ENCODE measurements around the gene NCF4. TPM values are rescaled to one million over a fixed set of nuclear protein-coding genes. Genes with fewer than 3 reads are reported as not detected.

The NCF4 gene
- total RNA-seq, 5 donors from 2014 or later (not counting 1 experiment from before 2014, with no cell fraction given): 8.0 to 23.6 (median 15.9) TPM

DNA sequence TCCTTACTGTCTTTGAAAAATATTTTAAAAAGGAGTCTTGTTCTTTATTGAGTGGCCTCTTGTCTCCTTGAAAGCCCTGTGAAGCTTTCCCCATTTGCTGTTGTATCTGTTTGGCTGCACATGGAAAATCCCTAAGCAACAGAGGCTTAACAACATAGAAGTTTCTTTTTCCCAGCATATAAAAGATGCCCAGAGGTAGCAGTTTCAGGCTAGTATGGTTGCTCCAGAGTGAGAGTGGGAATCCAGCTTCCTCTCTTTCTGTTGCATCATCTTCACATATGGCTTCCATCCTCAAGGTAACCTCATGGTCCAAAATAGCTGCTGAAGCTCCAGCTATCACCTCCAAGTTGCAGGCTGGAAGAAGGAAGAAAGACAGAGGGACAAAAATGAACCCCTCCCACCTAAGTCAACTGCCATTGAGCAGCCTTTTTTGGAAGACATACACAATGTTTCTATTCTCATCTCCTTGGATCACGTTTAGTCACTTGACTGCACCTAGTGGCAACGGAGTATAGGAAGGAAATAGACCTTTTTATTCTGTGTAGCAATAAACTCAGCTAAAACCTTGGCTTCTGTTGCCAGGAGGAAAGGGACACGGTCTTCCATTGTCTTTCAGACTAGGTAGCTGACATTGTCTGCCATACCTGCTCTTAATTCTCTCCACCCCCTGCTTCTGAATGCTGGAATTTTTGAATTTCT is 57.9 kb downstream of the NCF4 start:
- DNase-seq (no peak), ATAC-seq (replicated peaks in 1 of 4) (no peak)
- ChIA-PET CTCF (no interaction called here), POLR2A (no interaction called here)
- peaks cover 8 to 10% of the 10 kb centered on the region in 2 donors for H3K27me3 Mint-ChIP-seq
- H3K4me3 Mint-ChIP-seq: no peak overlapping the region
- H3K27ac ChIP-seq (ENCODE audit: low read length): no peak overlapping the region
- no peaks in the 10 kb centered on the region for H3K4me1 Mint-ChIP-seq
- no peaks in the 10 kb centered on the region for H3K36me3 ChIP-seq (ENCODE audit: control insufficient read depth in 2 of 2, extremely low read depth in 1 of 2, insufficient read depth in 1 of 2, low read length in 1 of 2)
- H3K4me3 ChIP-seq (ENCODE audit: control insufficient read depth in 1 of 2, extremely low read depth in 1 of 2, low read length in 1 of 2): no peak overlapping the region
- no CpG with 5 or more reads among the region's 3 CpGs for WGBS (ENCODE audit: insufficient coverage)
- no peaks in the 10 kb centered on the region for H3K4me1 ChIP-seq (ENCODE audit: control insufficient read depth in 1 of 2, extremely low read depth in 1 of 2, insufficient read depth in 2 of 2, low read length in 2 of 2)
- H3K27me3 ChIP-seq (replicated peaks in 1 of 2; ENCODE audit: control insufficient read depth in 2 of 2, extremely low read depth in 1 of 2, insufficient read depth in 2 of 2, low read length in 1 of 2): peaks cover 0 to 30% of the 10 kb centered on the region in 2 experiments
- H3K9me3 ChIP-seq: no peaks in the 10 kb centered on the region
- peaks cover 0 to 2% (median 0%) of the 10 kb centered on the region in 3 donors for H3K9me3 Mint-ChIP-seq
- H3K36me3 Mint-ChIP-seq: no peaks in the 10 kb centered on the region
- no peak overlapping the region for H3K27ac Mint-ChIP-seq

DNA sequence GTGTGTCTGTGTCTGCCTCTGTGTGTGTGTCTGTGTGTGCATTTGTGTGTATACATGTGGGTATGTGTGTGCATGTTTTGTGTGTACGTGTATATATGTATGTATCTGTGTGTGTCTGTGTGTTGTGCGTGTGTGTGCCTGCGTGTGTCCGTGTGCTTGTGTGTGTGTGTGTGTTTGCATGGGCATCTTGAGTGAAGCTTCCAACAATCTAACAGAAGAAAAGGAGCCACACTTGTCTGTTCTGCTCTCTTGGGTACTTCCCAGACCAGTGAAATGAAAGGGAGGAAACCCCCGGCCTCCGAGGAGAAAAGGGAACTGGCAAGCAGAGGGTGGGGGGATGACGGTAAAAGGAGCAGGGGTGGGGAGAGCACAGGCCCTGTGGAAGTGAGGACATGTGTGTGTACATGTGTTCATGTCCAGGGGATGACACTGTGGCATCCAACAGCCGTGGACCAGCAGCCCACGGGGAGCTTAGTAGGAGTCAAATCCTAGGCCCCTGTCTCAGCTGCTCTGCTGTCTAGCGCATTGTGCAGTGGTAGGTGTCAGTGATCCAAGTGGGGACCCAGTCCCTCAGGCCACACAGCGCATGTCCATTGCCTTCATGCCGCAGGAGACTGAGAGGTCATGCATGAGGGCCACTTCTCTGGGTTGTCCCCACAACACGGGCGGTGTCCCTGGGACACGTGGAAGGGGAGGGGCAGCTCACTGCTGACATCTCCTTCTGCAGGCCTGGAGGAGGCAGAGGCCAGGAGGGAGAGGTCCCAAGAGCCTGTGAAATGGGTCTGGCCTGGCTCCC is 60.7 kb downstream of the NCF4 start:
- POLR2A ChIA-PET: no interaction called here
- peaks cover 0 to 51% of the 10 kb centered on the region in 2 experiments for H3K27me3 ChIP-seq (replicated peaks in 1 of 2; ENCODE audit: control insufficient read depth in 2 of 2, extremely low read depth in 1 of 2, insufficient read depth in 2 of 2, low read length in 1 of 2)
- no peaks in the 10 kb centered on the region for H3K9me3 ChIP-seq
- no peak overlapping the region for H3K4me3 ChIP-seq (ENCODE audit: control insufficient read depth in 1 of 2, extremely low read depth in 1 of 2, low read length in 1 of 2)
- ATAC-seq (replicated peaks in 1 of 4): no peak
- H3K36me3 ChIP-seq (ENCODE audit: control insufficient read depth in 2 of 2, extremely low read depth in 1 of 2, insufficient read depth in 1 of 2, low read length in 1 of 2): no peaks in the 10 kb centered on the region
- Mint-ChIP-seq H3K27ac (no peak overlapping the region), H3K4me1 (no peaks in the 10 kb centered on the region), H3K27me3 (peaks cover 20 to 24% of the 10 kb centered on the region in 2 donors), H3K4me3 (no peak overlapping the region), H3K36me3 (no peaks in the 10 kb centered on the region), H3K9me3 (peaks cover 0 to 2% (median 0%) of the 10 kb centered on the region in 3 donors)
- CTCF ChIA-PET: no interaction called here
- 61% methylated on average over 13 of the region's 15 CpGs for WGBS (ENCODE audit: insufficient coverage)
- no peak overlapping the region for H3K27ac ChIP-seq (ENCODE audit: low read length)
- no peaks in the 10 kb centered on the region for H3K4me1 ChIP-seq (ENCODE audit: control insufficient read depth in 1 of 2, extremely low read depth in 1 of 2, insufficient read depth in 2 of 2, low read length in 2 of 2)
- peak in 3 of 35 experiments; percentile 20 to 49 (median 20) for DNase-seq

GRCh38 chr22:36922105-36922608 is 61.4 kb downstream of the NCF4 start:
- Mint-ChIP-seq H3K27me3 (peaks cover 24 to 25% of the 10 kb centered on the region in 2 donors), H3K36me3 (no peaks in the 10 kb centered on the region), H3K27ac (no peak overlapping the region), H3K4me3 (no peak overlapping the region), H3K4me1 (no peaks in the 10 kb centered on the region), H3K9me3 (peaks cover 0 to 2% (median 0%) of the 10 kb centered on the region in 3 donors)
- H3K9me3 ChIP-seq: no peaks in the 10 kb centered on the region
- 73% methylated on average over 6 of the region's 10 CpGs for WGBS (ENCODE audit: insufficient coverage)
- DNase-seq (no peak), ATAC-seq (replicated peaks in 1 of 4) (no peak)
- peaks cover 0 to 56% of the 10 kb centered on the region in 2 experiments for H3K27me3 ChIP-seq (replicated peaks in 1 of 2; ENCODE audit: control insufficient read depth in 2 of 2, extremely low read depth in 1 of 2, insufficient read depth in 2 of 2, low read length in 1 of 2)
- H3K36me3 ChIP-seq (ENCODE audit: control insufficient read depth in 2 of 2, extremely low read depth in 1 of 2, insufficient read depth in 1 of 2, low read length in 1 of 2): no peaks in the 10 kb centered on the region
- ChIA-PET CTCF (no interaction called here), POLR2A (no interaction called here)
- H3K4me1 ChIP-seq (ENCODE audit: control insufficient read depth in 1 of 2, extremely low read depth in 1 of 2, insufficient read depth in 2 of 2, low read length in 2 of 2): no peaks in the 10 kb centered on the region
- H3K27ac ChIP-seq (ENCODE audit: low read length): no peak overlapping the region
- H3K4me3 ChIP-seq (ENCODE audit: control insufficient read depth in 1 of 2, extremely low read depth in 1 of 2, low read length in 1 of 2): no peak overlapping the region

- peaks cover 0 to 2% (median 0%) of the 10 kb centered on the region in 3 donors for H3K9me3 Mint-ChIP-seq
- no peaks in the 10 kb centered on the region for H3K4me1 ChIP-seq (ENCODE audit: control insufficient read depth in 1 of 2, extremely low read depth in 1 of 2, insufficient read depth in 2 of 2, low read length in 2 of 2)
- no peaks in the 10 kb centered on the region for H3K36me3 Mint-ChIP-seq
- no peak overlapping the region for H3K4me3 Mint-ChIP-seq
- no peak overlapping the region for H3K4me3 ChIP-seq (ENCODE audit: control insufficient read depth in 1 of 2, extremely low read depth in 1 of 2, low read length in 1 of 2)
- H3K27ac Mint-ChIP-seq: no peak overlapping the region
- POLR2A ChIA-PET: no interaction called here
- no peaks in the 10 kb centered on the region for H3K36me3 ChIP-seq (ENCODE audit: control insufficient read depth in 2 of 2, extremely low read depth in 1 of 2, insufficient read depth in 1 of 2, low read length in 1 of 2)
- 88% methylated on average over 4 of the region's 7 CpGs for WGBS (ENCODE audit: insufficient coverage)
- no peaks in the 10 kb centered on the region for H3K9me3 ChIP-seq
- peaks cover 25% of the 10 kb centered on the region in 2 donors for H3K27me3 Mint-ChIP-seq
- DNase-seq (no peak), ATAC-seq (replicated peaks in 1 of 4) (no peak)
- H3K4me1 Mint-ChIP-seq: no peaks in the 10 kb centered on the region
- CTCF ChIA-PET: no interaction called here
- H3K27ac ChIP-seq (ENCODE audit: low read length): no peak overlapping the region
- H3K27me3 ChIP-seq (replicated peaks in 1 of 2; ENCODE audit: control insufficient read depth in 2 of 2, extremely low read depth in 1 of 2, insufficient read depth in 2 of 2, low read length in 1 of 2): peaks cover 0 to 56% of the 10 kb centered on the region in 2 experiments
Observed at GRCh38 chr22:36922711-36923110, 61.9 kb downstream of the NCF4 start.

DNA sequence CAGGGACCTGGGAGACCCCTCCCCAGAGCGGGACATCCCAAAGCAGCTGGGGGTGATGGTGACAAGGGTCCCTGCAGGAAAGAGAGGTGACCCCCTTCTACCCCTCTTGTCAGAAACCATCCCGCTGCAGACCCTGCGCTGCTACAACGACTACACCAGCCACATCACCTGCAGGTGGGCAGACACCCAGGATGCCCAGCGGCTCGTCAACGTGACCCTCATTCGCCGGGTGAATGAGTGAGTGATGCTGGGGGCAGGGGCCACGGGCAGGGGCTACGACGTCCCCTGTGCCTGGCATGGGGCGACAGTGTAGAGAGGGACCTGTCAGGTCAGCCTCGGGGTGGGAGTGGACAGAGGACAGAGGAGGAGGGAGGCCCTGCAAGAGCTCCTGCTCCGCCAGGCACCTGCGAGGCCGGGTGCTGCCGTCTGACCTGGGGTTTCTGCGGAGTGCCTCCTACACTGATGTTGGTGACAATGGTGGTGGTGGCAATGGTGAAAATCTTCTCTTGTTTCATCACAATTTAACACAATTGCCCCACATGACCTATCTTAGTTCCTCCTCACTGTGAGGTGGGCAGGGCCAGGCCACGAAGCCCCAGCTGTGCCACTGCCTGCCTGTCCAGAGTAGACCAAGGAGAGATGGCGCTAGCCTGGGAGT is 62.5 kb downstream of the NCF4 start:
- DNase-seq (no peak), ATAC-seq (replicated peaks in 1 of 4) (no peak)
- peaks cover 0 to 56% of the 10 kb centered on the region in 2 experiments for H3K27me3 ChIP-seq (replicated peaks in 1 of 2; ENCODE audit: control insufficient read depth in 2 of 2, extremely low read depth in 1 of 2, insufficient read depth in 2 of 2, low read length in 1 of 2)
- Mint-ChIP-seq H3K27me3 (peaks cover 25 to 26% of the 10 kb centered on the region in 2 donors), H3K4me3 (no peak overlapping the region), H3K9me3 (peaks cover 0 to 2% (median 0%) of the 10 kb centered on the region in 3 donors), H3K36me3 (no peaks in the 10 kb centered on the region), H3K27ac (no peak overlapping the region), H3K4me1 (no peaks in the 10 kb centered on the region)
- no peaks in the 10 kb centered on the region for H3K36me3 ChIP-seq (ENCODE audit: control insufficient read depth in 2 of 2, extremely low read depth in 1 of 2, insufficient read depth in 1 of 2, low read length in 1 of 2)
- H3K4me1 ChIP-seq (ENCODE audit: control insufficient read depth in 1 of 2, extremely low read depth in 1 of 2, insufficient read depth in 2 of 2, low read length in 2 of 2): no peaks in the 10 kb centered on the region
- H3K4me3 ChIP-seq (ENCODE audit: control insufficient read depth in 1 of 2, extremely low read depth in 1 of 2, low read length in 1 of 2): no peak overlapping the region
- CTCF ChIA-PET: no interaction called here
- POLR2A ChIA-PET: no interaction called here
- H3K27ac ChIP-seq (ENCODE audit: low read length): no peak overlapping the region
- no peaks in the 10 kb centered on the region for H3K9me3 ChIP-seq
- WGBS (ENCODE audit: insufficient coverage): 86% methylated on average over 14 of the region's 21 CpGs

- DNase-seq (no peak), ATAC-seq (replicated peaks in 1 of 4) (no peak)
- ChIA-PET POLR2A (no interaction called here), CTCF (no interaction called here)
- H3K9me3 Mint-ChIP-seq: no peaks in the 10 kb centered on the region
- no peaks in the 10 kb centered on the region for H3K4me1 Mint-ChIP-seq
- Histone ChIP-seq H3K27ac (ENCODE audit: low read length) (no peak overlapping the region), H3K4me3 (ENCODE audit: control insufficient read depth in 1 of 2, extremely low read depth in 1 of 2, low read length in 1 of 2) (no peak overlapping the region), H3K4me1 (ENCODE audit: control insufficient read depth in 1 of 2, extremely low read depth in 1 of 2, insufficient read depth in 2 of 2, low read length in 2 of 2) (no peaks in the 10 kb centered on the region), H3K9me3 (no peaks in the 10 kb centered on the region), H3K36me3 (ENCODE audit: control insufficient read depth in 2 of 2, extremely low read depth in 1 of 2, insufficient read depth in 1 of 2, low read length in 1 of 2) (no peaks in the 10 kb centered on the region), H3K27me3 (replicated peaks in 1 of 2; ENCODE audit: control insufficient read depth in 2 of 2, extremely low read depth in 1 of 2, insufficient read depth in 2 of 2, low read length in 1 of 2) (peaks cover 0 to 64% of the 10 kb centered on the region in 2 experiments)
- H3K27me3 Mint-ChIP-seq: peaks cover 27 to 29% of the 10 kb centered on the region in 2 donors
- H3K27ac Mint-ChIP-seq: no peak overlapping the region
- H3K4me3 Mint-ChIP-seq: no peak overlapping the region
- no peaks in the 10 kb centered on the region for H3K36me3 Mint-ChIP-seq
- WGBS (ENCODE audit: insufficient coverage): 78% methylated on average over 8 of the region's 8 CpGs
Observed at GRCh38 chr22:36924151-36924698, 63.4 kb downstream of the NCF4 start.
